ENCODE measurements around the gene TMEM163. TPM values are rescaled to one million over a fixed set of nuclear protein-coding genes. Genes with fewer than 3 reads are reported as not detected.

The TMEM163 gene
- total RNA-seq, 2 experiments from 2014 or later = 0.51 TPM; not detected in 1

DNA sequence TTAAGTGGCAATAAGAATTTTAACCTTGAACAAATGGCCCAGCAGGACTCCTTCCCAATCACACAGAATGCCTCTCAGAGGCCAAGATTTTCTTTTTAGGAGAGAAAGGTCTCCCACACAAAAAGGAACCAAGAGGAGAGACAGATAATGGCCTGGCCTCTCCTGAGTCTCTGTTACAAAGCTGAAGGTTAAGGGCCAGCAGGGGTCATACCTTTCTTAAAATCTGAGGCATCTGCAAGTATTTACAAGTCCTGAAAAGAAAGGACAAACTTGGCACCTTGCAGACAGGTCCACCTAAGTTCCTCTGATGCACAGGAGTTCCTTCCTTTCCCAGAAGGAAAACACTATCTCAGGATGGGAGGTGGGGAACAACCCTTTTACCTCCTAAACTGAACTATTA is 142.3 kb downstream of the TMEM163 start:
- no TSS peak for BruUV-seq (replicated peaks)
- Histone ChIP-seq H3K4me1 (ENCODE audit: insufficient read depth, low read length, poor library complexity, severe bottlenecking) (no peaks in the 10 kb centered on the region), H3K4me3 (ENCODE audit: low read depth, low read length, poor library complexity, severe bottlenecking) (no peak overlapping the region), H4K20me1 (ENCODE audit: insufficient read depth, low read length) (no peaks in the 10 kb centered on the region), H2AFZ (ENCODE audit: low read length) (no peak overlapping the region), H3K36me3 (ENCODE audit: insufficient read depth, low read length) (no peaks in the 10 kb centered on the region), H3K79me2 (ENCODE audit: insufficient read depth, low read depth, low read length) (no peaks in the 10 kb centered on the region), H3K4me2 (ENCODE audit: low read length) (no peak overlapping the region), H3K9me2 (ENCODE audit: insufficient read depth, low read length) (no peaks in the 10 kb centered on the region), H3K27ac (ENCODE audit: low read depth, low read length, poor library complexity, severe bottlenecking) (no peak overlapping the region), H3K9me3 (ENCODE audit: low read length) (no peaks in the 10 kb centered on the region)
- intact Hi-C loops (cut with micrococcal nuclease; ENCODE audit: unreplicated experiment) = no loop called here
- peak; percentile 1 for DNase-seq (ENCODE audit: low spot score)
- ChIA-PET POLR2A (no interaction called here), CTCF (ENCODE audit: unreplicated experiment) (no interaction called here)
- no peak for TF ChIP-seq EZH2phosphoT487 (IDR thresholded peaks at IDR 0.05; ENCODE audit: borderline replicate concordance, low read depth, low read length)
- 0 out of 2 replicates have a peak, but pooled peaks have one; percentile 19 for TF ChIP-seq CTCF (conservative IDR thresholded peaks at IDR 0.05; ENCODE audit: low read length)

- Histone ChIP-seq H3K27ac (ENCODE audit: low read depth, low read length, poor library complexity, severe bottlenecking) (no peak overlapping the region), H3K4me2 (ENCODE audit: low read length) (no peak overlapping the region), H3K36me3 (ENCODE audit: insufficient read depth, low read length) (no peaks in the 10 kb centered on the region), H3K4me3 (ENCODE audit: low read depth, low read length, poor library complexity, severe bottlenecking) (no peak overlapping the region), H4K20me1 (ENCODE audit: insufficient read depth, low read length) (no peaks in the 10 kb centered on the region), H3K79me2 (ENCODE audit: insufficient read depth, low read depth, low read length) (no peaks in the 10 kb centered on the region), H3K9me3 (ENCODE audit: low read length) (no peaks in the 10 kb centered on the region), H3K4me1 (ENCODE audit: insufficient read depth, low read length, poor library complexity, severe bottlenecking) (no peaks in the 10 kb centered on the region), H3K9me2 (ENCODE audit: insufficient read depth, low read length) (no peaks in the 10 kb centered on the region), H2AFZ (ENCODE audit: low read length) (no peak overlapping the region)
- intact Hi-C loops (cut with micrococcal nuclease; ENCODE audit: unreplicated experiment) = no loop called here
- TF ChIP-seq CTCF (conservative IDR thresholded peaks at IDR 0.05; ENCODE audit: low read length) = no peak
- ChIA-PET CTCF (ENCODE audit: unreplicated experiment) (no interaction called here), POLR2A (no interaction called here)
- no peak for DNase-seq (ENCODE audit: low spot score)
- no TSS peak for BruUV-seq (replicated peaks)
Measured at GRCh38 chr2:134575888-134576287, 142.9 kb downstream of the TMEM163 start.

GRCh38 chr2:134574611-134575330 is 144.0 kb downstream of the TMEM163 start:
- H3K4me3 ChIP-seq (ENCODE audit: low read depth, low read length, poor library complexity, severe bottlenecking) = no peak overlapping the region
- no peaks in the 10 kb centered on the region for H3K36me3 ChIP-seq (ENCODE audit: insufficient read depth, low read length)
- TF ChIP-seq EZH2phosphoT487 (IDR thresholded peaks at IDR 0.05; ENCODE audit: borderline replicate concordance, low read depth, low read length) (no peak), CTCF (conservative IDR thresholded peaks at IDR 0.05; ENCODE audit: low read length) (no peak)
- H4K20me1 ChIP-seq (ENCODE audit: insufficient read depth, low read length) = no peaks in the 10 kb centered on the region
- ChIA-PET POLR2A (interaction anchor here (0.5 kb wide), 1 partner anchor 17 kb away, joined by 3 read pairs; no protein-coding TSS in a partner anchor), CTCF (ENCODE audit: unreplicated experiment) (no interaction called here)
- H3K79me2 ChIP-seq (ENCODE audit: insufficient read depth, low read depth, low read length) = no peaks in the 10 kb centered on the region
- no peak overlapping the region for H3K4me2 ChIP-seq (ENCODE audit: low read length)
- H2AFZ ChIP-seq (ENCODE audit: low read length) = no peak overlapping the region
- no peaks in the 10 kb centered on the region for H3K9me3 ChIP-seq (ENCODE audit: low read length)
- no peak for DNase-seq (ENCODE audit: low spot score)
- intact Hi-C loops (cut with micrococcal nuclease; ENCODE audit: unreplicated experiment) = no loop called here
- no peaks in the 10 kb centered on the region for H3K4me1 ChIP-seq (ENCODE audit: insufficient read depth, low read length, poor library complexity, severe bottlenecking)
- no peaks in the 10 kb centered on the region for H3K9me2 ChIP-seq (ENCODE audit: insufficient read depth, low read length)
- no peak overlapping the region for H3K27ac ChIP-seq (ENCODE audit: low read depth, low read length, poor library complexity, severe bottlenecking)
- BruUV-seq (replicated peaks) = no TSS peak

All from OCI-LY7 (cell line).